HG02588 (cell line): Measurements from ENCODE around the gene MGST2.
"Not testable (repeated sequence)": the region's sequence is repeated elsewhere in the genome, so short reads cannot be mapped to it uniquely, and the experiment has no call there.

Experiments
- ATAC-seq: cut with Tn5 transposase; IDR thresholded peaks from one replicate; pipeline ENCODE4 v1.9.1; 2021; ENCODE audit warnings: mild to moderate bottlenecking, moderate library complexity; ENCODE audit not compliant: unreplicated experiment

The MGST2 gene

DNA sequence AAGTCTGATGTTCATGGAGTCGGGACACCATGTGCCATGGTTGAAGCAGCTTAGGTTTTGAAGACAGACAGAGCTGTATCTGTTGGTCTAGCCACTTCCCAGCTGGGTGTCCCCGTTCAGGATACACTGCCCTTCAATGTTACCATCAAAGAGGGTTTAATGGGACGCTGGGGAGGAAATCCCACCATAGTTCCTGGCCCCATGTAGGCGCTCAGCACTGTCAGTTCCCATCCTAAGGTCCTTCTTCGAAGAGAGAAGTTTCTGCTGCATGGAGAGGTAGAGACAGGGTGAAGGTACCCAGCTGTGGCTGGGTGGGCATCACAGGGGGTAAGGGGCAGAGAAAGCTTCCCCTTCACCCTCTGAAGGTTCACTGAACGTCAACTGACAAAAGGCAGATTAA is 3.7 kb downstream of the MGST2 start:
- ATAC-seq: no peak

DNA sequence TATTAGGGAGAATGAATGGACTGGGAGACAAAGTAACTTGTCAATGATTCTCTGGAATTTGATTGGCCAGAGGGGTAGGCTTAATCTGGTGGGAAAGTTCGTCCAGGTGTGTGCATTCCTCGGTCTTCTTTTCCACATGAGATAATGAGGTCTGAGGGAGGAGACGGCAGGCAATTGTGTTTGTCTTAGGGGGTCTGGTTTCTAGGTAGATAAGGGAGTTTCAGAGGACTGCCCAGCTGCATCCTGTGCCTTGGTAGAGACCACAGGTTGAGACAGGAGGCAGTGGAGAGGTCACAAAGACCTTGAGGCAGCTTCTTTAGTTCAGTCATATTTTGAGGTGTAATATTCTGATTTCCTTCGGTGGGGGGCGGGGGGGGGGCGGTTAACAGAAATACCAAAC is 4.3 kb downstream of the MGST2 start:
- ATAC-seq: no peak

DNA sequence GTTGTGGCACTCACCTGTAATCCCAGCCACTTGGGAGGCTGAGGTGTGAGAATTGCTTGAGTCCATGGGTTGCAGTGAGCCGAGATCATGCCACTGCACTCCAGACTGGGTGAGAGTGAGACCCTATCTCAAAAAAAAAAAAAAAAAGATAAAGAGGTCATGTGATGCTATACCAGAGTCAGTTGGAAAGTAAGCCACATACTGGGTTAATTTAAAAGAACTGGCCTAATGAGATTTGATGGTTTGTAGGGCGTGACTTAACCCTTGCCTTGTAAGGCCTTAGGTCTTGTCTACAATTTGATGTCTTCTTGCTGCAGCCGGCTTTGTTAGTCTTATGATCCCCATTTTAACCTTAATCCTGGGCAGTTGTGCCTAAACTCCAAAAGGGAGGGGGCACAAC is 5.2 kb downstream of the MGST2 start:
- no peak for ATAC-seq

DNA sequence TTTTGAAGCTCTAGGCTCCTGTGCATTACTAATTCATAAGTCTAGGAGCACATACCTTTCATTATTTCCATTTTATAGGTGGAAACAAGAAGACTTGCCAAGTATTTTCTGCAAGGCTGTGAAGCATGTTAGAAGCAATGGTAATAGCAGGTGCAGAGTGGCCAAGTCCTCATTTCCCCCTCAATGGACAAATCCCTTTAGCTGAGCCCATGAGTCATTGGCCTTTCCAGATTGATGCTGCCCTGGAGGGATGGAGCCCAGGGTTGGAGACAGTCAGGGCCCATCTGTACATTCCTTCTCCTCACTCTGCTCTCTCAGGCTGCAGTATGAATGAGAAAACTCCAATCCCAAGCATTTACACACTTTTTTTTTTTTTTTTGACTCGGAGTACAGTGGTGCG is 6.6 kb downstream of the MGST2 start:
- no peak for ATAC-seq

DNA sequence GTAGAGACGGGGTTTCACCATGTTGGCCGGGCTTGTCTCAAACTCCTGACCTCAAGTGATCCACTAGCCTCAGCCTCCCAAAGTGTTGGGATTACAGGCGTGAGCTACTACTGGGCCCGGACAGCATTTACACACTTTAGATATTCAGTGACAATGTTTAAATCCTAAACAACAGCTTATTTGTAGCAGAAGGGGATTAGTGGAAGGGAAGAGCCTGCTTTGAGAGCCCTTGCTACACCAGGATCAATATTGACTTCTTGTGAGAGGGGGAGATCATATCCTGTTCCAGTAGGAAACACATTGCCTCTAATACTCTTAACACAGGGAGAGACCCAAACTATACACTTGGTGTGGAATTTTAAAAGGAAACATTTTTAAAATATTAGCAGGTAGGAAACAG is 7.1 kb downstream of the MGST2 start:
- ATAC-seq: no peak

DNA sequence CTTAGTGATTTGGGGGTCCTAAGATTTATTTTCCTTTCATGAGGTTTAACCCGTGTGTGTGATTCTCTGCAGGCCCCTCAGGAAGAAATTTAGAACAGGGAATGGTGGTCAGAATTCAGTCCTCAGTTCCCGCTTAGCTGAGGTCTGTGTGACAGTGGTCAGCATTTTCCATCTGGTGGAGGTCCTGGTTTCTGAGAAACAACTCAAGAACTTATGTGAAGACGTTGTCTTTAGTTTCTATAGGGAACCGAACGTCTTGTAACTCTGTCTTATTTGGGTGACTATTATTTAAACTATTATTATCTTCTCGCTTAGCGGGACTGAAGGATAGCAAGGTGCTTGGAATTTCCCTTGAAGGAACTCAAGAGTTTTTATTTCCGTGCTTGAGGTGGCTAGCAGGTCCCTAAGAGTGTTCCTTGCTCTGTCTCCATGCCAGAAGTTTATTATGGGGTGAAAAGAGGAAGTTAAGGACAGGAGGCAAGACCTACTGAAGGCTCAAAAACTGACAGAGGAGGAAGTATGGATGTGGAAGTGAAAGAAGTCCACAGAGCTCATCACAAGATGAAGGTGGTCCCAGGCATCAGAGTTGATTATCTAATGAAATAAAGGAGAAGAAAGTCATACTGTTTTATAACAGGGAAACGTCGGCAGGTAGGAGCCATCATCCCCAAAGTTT is 9.4 kb downstream of the MGST2 start:
- no peak for ATAC-seq

DNA sequence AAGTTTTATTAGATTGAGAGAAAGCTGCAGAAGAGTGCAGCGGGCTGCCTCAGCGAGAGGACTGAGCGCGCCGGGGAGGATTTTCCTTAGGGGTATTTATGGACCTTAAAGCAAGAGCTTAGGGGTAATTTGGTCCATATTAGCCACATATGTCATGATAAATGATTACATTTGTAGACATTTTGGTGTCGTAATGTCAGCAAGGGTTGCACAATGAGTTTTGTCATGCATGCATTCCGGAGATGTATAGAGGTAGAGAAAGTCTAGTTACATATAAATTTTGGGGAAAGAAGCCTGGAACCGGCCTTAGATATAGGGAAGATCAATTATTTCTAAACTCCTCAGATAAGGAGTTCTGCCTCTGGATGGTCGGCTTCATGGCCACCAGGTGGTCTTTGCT is 10.0 kb downstream of the MGST2 start:
- ATAC-seq: no peak

DNA sequence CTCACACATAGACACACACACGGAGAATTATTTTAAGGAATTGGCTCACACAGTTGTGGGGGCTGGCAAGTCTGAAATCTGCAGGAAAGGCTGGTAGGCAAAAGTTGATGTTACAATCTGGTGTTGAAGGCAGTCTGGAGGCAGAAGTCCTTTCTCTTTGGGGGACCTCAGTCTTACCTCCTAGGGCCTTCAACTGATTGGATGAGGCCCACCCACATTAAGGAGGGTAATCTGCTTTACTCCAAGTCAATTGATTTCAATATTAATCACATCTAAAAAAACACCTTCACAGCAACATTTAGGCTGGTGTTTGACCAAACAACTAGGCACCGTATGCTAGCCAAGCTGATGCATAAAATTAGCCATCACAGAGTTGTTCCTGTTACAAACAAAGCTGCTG is 10.7 kb downstream of the MGST2 start:
- ATAC-seq: no peak

DNA sequence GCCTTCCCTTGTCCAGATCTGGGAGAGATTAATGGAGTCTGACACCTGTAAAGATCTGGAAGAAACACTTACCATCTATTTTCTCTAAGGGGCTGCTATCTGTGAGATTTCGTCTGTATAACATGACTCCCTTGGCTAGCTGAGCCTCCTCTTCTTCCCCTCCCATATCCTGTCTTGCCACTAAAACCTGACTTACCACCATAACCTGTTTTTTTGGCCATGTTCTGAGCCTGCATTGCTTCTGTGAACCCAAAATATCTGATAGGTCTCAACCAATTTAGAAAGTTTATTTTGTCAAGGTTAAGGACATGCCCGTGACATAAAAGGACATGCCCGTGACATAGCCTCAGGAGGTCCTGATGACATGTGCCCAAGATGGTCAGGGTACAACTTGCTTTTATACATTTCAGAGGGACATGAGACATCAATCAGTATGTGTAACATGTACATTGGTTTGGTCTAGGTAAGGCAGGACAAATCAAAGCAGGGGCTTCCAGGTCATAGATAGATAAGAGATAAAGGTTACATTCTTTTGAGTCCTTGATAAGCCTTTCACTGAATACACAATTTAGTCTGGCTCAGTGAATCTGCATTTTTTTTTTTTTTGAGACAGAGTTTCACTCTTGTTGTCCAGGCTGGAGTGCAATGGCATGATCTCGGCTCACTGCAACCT is 11.4 kb downstream of the MGST2 start:
- ATAC-seq: no peak

DNA sequence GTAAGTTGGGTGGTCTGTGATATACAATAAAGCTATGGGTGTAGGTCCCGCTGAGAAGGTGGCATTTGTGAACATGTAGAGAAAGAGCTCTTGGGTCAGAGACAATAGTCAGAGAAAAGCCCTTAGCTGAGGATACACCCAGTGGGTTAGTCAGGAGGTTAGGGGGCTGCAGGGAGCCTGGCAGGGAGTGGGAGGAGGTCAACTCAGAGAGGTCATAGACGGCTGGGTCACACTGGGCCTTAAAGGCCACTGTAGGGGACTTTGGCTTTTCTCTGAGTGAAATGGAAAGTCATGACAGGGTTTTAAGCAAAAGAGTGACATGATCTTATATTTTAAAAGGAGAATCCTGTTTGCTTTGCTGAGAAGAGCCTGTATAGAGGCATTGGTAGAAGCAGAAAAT is 16.7 kb downstream of the MGST2 start:
- ATAC-seq: no peak

DNA sequence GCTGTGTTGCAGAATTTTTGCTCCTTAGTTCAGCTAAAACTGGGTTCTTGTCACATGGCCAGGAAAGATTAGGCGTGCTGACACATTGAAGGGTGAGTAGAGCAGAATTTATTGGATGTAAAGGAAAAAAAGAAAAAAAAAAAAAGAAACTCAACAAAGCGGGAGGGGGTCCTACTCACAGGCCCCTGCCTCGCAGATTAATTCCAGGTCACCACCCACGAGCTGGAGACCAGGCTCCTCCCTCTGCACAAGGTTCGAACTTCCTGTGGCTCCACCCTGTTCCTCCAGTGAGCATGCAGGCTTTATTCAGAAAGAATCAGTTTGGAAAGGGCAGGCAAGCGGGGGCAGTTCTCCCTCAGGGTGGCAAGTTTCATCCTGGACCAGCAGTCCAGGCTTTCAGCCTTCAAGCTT is 17.1 kb downstream of the MGST2 start:
- no peak for ATAC-seq

DNA sequence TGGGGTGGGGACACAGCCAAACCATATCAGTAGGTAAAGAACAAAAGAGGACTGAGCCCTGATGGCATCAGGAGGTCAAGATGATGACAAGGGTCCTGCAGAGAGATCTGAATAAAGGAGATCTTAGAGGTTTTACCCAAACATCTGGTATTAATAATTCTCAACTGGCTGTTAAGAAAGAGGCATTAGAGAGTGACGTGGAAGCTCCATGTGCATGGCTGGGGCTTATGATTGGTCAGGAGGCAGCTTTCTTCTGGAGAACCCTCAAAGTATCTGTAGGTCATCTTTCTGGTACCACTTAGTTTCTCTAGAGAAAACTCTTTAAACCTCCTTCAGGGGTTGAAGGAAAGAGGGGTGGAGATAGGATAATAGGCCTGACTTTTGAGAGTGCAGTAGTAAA is 18.7 kb downstream of the MGST2 start:
- no peak for ATAC-seq

DNA sequence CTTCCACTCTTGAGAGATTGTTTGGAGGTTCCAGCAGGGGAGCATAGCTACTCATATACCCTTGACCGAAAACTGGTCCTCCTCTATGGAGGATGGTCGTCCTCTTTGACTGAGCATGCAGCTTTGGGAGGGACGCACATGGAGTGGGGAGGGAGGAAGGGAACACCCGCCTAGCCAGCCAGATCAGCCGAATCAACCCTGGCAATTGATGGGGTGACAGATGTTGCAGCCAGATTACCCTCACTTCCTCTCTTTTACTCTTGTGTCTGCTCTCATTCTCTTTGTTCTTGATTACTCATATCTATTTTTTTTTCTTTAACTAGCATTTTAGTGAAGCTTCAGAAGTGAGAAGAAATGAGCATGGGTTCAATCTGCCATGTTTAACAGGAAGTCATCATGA is 19.6 kb downstream of the MGST2 start:
- ATAC-seq: no peak

DNA sequence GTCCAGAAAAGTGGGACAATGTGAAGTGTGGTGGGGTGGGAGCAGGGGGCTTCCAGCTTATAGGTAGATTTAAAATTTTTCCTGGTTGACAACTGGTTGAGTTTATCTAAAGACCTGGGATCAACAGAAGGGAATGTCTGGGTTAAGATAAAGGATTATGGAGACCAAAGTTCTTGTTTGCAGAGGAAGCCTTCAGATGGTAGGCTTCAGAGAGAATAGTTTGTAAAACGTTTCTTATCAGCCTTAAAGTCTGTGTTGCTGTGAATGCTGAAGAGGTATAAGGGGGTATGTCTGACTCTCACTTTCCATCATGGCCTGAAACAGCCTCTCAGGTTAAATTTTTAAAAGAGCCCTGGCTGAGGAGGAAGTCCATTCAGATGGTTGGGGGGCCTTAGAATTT is 20.5 kb downstream of the MGST2 start:
- ATAC-seq: no peak

DNA sequence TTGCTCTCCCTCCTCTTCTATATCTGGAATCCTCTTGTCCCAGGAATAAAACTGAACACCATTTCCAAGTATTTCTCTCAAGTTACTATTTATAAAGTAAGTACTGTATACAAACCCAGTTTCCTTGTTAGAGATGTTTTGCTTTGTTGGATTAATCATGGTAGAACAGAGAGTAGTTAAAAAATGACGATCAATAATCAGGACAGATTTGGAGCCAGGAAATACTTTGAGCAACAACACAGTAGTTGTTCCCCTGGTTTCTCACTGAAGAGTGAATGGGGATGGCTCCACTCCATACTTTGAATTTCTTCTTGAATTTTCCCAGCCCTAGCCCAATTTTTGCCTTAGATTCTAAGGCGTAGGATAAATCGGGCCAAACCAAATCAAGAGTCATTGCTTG is 21.4 kb downstream of the MGST2 start:
- ATAC-seq: no peak

DNA sequence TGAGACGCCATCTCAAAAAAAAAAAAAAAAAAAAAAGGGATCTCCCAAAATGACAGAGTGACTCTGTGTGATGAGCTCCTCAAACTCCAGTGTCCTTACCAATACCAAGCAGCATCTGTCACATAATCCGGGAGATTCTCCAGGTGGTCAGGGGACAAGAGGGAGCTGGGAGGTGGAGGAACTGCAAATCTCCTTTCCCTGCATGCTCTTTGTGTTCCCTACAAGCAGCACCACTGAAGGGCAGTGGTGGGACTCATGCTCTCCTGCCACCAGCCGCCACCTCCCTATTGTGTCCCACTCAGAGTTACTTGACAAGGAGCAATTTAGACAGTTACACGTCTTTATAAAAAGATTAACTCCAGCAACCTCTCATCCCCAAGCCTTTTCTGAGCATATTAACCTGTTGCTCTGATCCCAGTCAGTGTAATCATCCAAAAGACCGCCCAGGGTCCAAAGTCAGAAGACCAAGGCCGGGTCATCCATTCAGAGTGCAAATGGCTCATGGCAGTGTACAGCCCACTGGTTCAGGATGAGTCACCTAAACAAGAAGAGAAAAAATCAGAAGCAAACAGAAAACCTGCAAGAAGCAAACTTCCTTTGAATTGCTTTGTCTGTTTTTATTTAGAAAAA is 23.6 kb downstream of the MGST2 start:
- no peak for ATAC-seq

DNA sequence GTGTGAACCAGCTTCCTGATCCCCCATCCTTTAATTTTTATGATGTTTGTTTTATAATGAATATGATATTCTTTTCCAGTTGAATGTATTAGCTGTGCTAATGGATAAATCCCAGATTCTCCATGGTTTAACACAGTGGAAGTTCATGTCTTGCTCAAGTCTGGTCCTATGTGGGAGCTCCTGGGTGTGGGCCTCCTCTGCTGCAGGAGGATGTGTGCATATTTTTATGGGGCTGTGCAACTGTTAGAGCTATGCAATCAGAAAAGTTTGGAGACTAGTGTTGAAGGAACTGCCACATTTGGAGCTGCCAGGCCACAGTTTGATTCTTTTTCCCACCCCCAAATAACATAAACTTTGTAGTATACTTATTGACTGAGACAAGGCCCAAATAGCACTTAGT is 24.8 kb downstream of the MGST2 start:
- ATAC-seq: no peak

DNA sequence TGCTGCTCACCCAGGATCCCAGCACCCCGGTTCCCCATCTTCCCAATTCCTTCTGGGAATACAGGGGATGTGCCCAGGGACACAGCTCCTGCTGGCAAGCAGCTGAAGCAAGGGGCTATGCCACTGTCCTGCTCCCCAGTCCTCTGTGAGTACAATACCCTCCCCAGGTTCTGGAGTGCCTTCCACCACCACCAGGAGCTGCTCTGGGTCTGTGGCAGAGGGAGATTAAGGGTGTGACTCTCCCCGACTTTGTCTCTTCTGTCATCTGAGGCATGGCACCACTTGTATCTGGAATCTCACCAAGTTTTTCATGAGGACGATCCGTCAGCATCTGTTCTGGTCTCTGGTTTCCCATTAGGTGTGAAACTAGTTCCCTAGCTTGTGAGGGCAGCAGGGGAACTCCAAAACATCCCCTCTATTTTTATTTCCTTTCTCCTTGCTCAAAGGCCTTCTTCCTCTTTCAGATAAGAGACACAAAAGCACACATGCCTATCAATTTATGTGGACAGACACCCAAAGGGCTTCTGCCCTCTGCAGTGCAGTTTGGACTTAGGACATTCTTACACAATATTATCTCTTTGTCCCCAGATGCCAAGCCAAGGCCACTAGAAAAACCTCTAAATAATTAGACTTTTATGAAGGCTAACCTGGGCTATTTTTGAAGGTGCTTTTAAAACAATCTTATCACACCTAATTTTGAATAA is 26.8 kb downstream of the MGST2 start:
- no peak for ATAC-seq

DNA sequence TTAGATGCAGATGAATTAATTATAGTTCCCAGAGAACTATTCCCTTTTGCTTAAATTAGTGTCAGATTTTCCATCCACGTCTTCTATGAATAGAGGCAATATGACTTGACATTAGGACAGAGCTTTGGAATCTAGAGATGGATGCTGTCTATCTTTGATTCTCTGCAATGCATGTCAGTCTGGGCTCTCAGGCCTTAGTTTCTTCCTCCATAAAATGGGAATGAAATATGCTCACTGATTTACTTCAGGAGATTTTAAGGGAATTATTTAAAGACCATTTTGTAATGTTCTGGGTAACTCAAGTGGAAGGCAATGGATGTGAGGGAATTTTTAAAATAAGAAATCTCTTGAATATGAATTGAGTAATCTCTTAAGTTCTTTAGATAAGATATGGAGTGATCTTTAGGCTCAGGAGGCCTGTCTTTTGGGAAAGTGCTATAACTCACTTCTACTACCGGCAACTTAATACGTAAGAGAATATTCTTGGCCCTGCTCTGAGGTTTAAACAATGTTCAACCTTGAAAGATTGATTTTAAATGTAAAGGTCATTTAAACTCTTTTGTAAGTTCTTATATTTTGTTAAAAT is 29.0 kb downstream of the MGST2 start:
- ATAC-seq: no peak

DNA sequence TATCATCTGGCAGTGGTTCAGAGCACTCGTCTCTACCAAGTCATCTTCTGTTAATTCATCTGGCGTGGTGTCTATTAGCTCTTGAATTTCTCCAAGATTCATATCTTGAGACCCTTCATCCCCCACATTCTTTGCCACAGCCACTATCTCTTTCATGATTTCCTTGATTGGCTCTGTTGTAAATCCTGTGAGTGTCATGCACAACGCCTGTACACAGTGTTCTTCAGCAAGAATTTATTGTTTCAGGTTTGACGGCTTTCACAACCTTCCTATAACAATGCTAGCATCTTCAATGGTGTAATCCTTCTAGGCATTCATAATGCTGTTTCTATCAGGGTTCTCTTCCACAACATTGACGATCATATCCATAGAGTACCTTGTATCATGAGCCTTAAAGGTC is 30.9 kb downstream of the MGST2 start:
- no peak for ATAC-seq

DNA sequence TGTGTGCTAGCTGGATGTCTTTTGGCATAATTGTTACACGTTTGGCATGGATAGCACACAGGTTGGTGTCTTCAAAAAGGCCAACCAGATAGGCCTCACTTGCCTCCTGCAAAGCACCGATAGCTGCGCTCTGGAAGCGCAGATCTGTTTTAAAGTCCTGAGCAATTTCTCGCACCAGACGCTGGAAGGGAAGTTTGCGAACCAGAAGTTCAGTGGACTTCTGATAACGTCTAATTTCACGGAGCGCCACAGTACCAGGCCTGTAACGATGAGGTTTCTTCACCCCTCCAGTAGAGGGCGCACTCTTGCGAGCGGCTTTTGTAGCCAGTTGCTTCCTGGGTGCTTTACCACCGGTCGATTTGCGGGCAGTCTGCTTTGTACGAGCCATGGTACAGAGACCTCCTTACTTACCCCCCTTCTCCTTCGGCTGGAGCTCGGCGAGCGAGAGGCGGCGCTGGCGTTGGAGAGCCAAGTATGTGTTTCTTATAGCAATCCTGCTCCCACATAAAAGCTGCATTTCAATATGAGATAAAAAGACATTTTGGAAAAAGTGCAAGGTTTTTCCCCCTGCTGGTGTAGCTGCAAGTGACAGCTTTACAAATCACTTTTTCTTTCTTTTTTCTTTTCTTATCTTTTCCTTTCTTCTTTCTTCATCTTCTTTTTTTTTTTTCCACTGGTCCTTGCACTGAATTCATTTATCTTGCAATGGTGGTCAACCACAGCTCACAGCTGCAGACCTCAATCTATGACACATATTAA is 32.7 kb downstream of the MGST2 start:
- ATAC-seq: not testable (repeated sequence)
